Esophagus squamous epithelium (tissue), 4 donors: ENCODE results near the gene BRIP1.

Source experiments
- CTCF ChIP-seq, 6 experiments: fragments of 450-650 bp in 4 of 6; fragments of 200-600 bp in 2 of 6; sonication (generic) in 2 of 6; IDR thresholded peaks; one replicate each; pipeline ENCODE4 v1.5.1; 2016 to 2019; ENCODE audit warnings: antibody characterized with exemption in 6 of 6, mild to moderate bottlenecking in 4 of 6, moderate library complexity in 4 of 6
- POLR2A ChIP-seq, 4 donors: fragments of 450-650 bp; IDR thresholded peaks; one replicate each; pipeline ENCODE4 v1.6.1; 2017; ENCODE audit warnings: antibody characterized with exemption in 4 of 4, mild to moderate bottlenecking in 4 of 4, moderate library complexity in 3 of 4

- TF ChIP-seq CTCF (IDR thresholded peaks at IDR 0.05) (peak; percentile 21 to 76 (median 60)), POLR2A (IDR thresholded peaks at IDR 0.05) (no peak)
These were observed 227.4 kb downstream of the BRIP1 start for GRCh38 chr17:61635913-61636432.
